Thymus (tissue), 11 donors: ENCODE data around the gene ZNF512B. TPM values are rescaled to one million over a fixed set of nuclear protein-coding genes. Genes with fewer than 3 reads are reported as not detected.

ENCODE experiments used
- DNase-seq, 9 donors: peaks; one replicate each; pipeline ENCODE4 v3.0.0-alpha.2; 2013; ENCODE audit warnings: low spot score in 9 of 9, low read depth in 6 of 9, missing footprints in 1 of 9
- H3K27ac ChIP-seq, 2 donors: one replicate each; pipeline ENCODE4 v1.5.1; 2013; ENCODE audit warnings: control low read depth in 1 of 2, low read depth in 1 of 2, low read length in 1 of 2, mild to moderate bottlenecking in 1 of 2, moderate library complexity in 1 of 2
- H3K27me3 ChIP-seq, 2 donors: one replicate each; pipeline ENCODE4 v1.5.1; 2013; ENCODE audit warnings: low read length in 1 of 2; ENCODE audit not compliant: control insufficient read depth in 2 of 2, insufficient read depth in 1 of 2
- H3K36me3 ChIP-seq, 2 donors: one replicate each; pipeline ENCODE4 v1.5.1; 2013; ENCODE audit warnings: low read length in 1 of 2, mild to moderate bottlenecking in 1 of 2, moderate library complexity in 1 of 2; ENCODE audit not compliant: control insufficient read depth in 2 of 2, insufficient read depth in 2 of 2
- H3K4me1 ChIP-seq, 2 donors: one replicate each; pipeline ENCODE4 v1.5.1; 2013; ENCODE audit warnings: low read length in 2 of 2; ENCODE audit not compliant: control insufficient read depth in 2 of 2, insufficient read depth in 2 of 2
- H3K4me3 ChIP-seq, 2 donors: one replicate each; pipeline ENCODE4 v1.5.1; 2013; ENCODE audit warnings: low read length in 2 of 2, control low read depth in 1 of 2, mild to moderate bottlenecking in 1 of 2
- H3K9me3 ChIP-seq, 2 donors: one replicate each; pipeline ENCODE4 v1.5.1; 2013; ENCODE audit warnings: low read length in 1 of 2, mild to moderate bottlenecking in 1 of 2; ENCODE audit not compliant: control insufficient read depth in 2 of 2, insufficient read depth in 1 of 2
- WGBS: extraction: QIAGEN DNeasy Blood & Tissue Kit; methylation state at CpG from one replicate; pipeline ENCODE4 v1.1.7; 2013; 5-methylcytosine and 5-hydroxymethylcytosine counted together
- polyA plus RNA-seq: library from polyadenylated mRNA; stranded (reverse); fragments of 200-250 nt; gene quantifications from one replicate; pipeline ENCODE4 v1.2.3, GENCODE V29; 2013
- total RNA-seq: library from RNA; stranded (reverse); fragments of 120-200 nt; gene quantifications from one replicate; pipeline ENCODE4 v1.2.4, GENCODE V29; 2013
- donor health status: healthy.

The ZNF512B gene
- total and polyA plus RNA-seq, 2 donors = 10.0 to 13.4 TPM

DNA sequence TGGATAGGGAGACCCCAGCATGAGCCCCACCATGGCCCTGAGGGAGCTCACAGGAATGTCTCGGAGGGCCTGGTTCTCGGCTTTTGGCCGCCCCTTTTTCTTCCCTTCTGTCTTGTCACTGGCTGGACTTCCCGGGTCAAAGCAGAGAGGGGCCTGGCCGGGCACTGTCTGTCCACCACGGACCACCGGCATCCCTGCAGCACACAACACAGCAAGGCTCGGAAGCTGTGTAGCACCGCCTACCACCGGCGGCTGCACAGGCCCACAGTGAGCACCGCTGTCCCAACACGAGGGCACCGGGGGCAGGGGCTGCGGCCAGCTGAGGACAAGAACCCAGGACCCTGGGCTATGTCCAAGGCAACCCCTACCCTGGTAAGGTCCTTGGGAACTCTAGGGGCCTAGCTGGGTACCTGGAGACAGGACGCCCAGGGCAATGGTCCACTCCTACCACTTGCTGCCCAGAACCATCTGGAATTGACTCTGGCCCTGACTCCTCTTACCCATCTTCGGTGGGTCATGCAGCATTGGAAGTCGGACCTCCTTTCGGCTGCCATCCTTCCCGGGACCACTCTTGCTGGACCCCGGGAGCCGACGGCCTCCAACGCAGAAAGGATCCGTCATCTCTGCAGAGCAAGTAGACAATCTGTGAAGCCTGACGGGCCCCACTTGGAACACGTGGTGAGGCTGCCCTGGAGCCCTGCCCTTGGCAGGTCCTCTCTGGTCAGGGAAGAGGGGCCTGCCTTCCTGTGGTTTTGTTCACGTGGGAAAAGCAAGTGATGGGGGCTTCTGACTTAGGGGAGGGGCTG, 2.2 kb downstream of the ZNF512B start:
- WGBS = 94% methylated on average over 28 of the region's 28 CpGs
- H3K27ac ChIP-seq = no peak overlapping the region
- H3K9me3 ChIP-seq = peaks cover 0 to 2% of the 10 kb centered on the region in 2 donors
- DNase-seq = no peak
- H3K27me3 ChIP-seq = peaks cover 2 to 5% of the 10 kb centered on the region in 2 donors
- peaks cover 14 to 24% of the 10 kb centered on the region in 2 donors for H3K4me1 ChIP-seq
- peaks cover 30 to 34% of the 10 kb centered on the region in 2 donors for H3K36me3 ChIP-seq
- no peak overlapping the region for H3K4me3 ChIP-seq

DNA sequence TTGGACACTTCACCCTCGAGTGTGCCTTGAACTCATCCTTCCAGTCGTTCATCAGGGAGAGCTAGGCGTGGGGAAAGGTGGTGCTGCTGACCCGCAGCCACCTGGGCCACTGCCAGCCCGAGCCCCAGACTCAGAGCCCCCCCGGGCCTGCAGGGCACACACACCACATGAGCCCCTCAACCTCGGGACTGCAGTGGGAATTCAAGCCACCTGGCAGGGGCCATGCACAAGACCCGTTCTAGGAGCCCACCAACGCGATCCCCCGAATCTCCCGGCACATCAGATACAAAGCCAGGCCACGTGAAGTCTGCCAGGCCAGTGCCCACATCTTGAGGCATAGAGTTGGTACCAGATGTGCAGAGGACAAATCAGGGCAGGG, 2.8 kb downstream of the ZNF512B start:
- Histone ChIP-seq H3K36me3 (peaks cover 36 to 39% of the 10 kb centered on the region in 2 donors), H3K27me3 (peaks cover 2 to 5% of the 10 kb centered on the region in 2 donors), H3K4me1 (peaks cover 14 to 18% of the 10 kb centered on the region in 2 donors), H3K4me3 (no peak overlapping the region), H3K27ac (no peak overlapping the region), H3K9me3 (peaks cover 0 to 2% of the 10 kb centered on the region in 2 donors)
- no peak for DNase-seq
- 96% methylated on average over 13 of the region's 13 CpGs for WGBS

DNA sequence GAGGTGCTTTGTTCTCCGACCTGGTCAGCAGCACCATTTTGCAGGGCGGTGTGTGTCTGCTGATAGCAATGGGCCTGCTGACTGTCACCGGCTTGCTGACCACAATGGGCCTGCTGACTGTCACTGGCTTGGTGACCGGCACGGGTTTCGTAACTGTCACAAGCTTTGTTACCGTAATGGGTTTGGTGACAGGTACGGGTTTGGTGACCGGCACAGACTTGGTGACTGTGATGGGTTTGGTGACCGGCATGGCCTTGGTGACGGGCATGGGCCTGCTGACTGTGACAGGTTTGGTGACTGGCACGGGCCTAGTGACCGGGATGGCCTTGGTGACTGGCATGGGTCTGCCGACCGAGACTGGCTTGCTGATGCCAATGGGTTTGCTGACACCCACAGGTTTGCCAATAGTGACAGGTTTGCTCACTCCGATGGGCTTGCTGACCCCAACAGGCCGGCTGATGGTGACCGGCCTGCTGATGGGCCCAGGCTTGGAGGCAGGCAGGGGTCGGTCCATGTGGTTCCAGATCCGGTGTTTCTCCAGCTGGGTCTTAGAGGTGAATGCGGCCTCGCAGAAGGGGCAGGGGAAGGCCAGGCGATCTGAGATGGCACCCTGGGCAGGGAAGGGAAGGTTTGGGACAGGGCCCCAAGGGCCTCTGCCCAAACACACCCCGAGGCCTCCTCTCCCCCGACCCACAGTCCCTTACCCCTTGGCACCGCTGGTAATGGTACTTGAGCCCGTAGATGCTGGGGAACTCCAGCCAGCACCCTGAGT, 3.4 kb downstream of the ZNF512B start:
- Histone ChIP-seq H3K9me3 (peaks cover 0 to 2% of the 10 kb centered on the region in 2 donors), H3K27ac (no peak overlapping the region), H3K4me1 (peaks cover 14 to 17% of the 10 kb centered on the region in 2 donors), H3K4me3 (no peak overlapping the region), H3K27me3 (peaks cover 2 to 5% of the 10 kb centered on the region in 2 donors), H3K36me3 (peaks cover 42 to 45% of the 10 kb centered on the region in 2 donors)
- DNase-seq = no peak
- 98% methylated on average over 27 of the region's 27 CpGs for WGBS

DNA sequence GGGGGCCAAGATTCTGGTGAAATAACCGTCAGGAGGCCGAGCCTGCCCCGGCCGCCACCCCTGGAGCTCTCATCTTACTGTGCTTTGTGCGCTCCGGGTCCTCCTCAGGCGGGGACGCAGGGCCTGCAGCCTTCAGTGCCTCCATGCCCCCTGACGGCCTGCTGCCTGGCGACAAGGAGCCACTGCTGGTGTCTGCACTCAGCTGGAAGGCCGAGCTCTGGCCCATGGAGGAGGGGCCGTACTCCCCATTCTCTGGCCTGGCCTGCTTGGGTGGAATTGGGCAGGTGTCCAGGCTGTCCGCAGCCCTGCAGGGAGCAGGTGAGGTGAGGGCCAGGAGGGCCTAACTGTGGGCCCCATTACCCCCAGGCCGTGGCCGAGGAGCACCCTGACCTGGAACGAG, 5.3 kb downstream of the ZNF512B start:
- no peak overlapping the region for H3K4me3 ChIP-seq
- WGBS = 97% methylated on average over 16 of the region's 16 CpGs

DNA sequence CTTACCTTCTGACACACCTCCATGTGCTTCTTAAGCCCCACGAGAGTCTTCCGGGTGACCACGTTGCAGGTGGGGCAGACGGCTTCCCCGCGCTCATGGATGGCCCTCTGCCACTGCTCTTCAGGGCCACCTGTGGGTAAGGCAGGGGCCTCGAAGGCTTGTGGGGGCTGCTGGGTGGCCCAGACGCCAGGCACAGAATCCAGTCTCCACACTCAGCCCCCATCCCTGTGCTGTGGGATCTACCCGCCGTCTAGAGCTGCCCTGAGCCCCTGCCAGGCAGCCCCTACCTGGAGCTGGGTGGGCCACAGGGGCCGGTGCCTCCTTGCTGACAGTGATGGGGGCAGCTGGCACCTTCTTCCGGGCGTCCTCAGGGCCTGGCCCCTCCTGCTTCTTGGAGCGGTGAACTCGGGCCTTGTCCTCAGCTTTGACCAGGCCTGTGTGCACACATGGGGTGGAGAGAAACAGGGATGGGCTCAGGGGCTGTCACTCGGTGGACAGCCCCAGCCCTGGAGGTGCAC, 5.9 kb downstream of the ZNF512B start:
- DNase-seq = no peak
- Histone ChIP-seq H3K9me3 (peaks cover 0 to 2% of the 10 kb centered on the region in 2 donors), H3K27me3 (no peaks in the 10 kb centered on the region), H3K4me3 (no peak overlapping the region), H3K4me1 (peaks cover 5 to 8% of the 10 kb centered on the region in 2 donors), H3K27ac (no peak overlapping the region), H3K36me3 (peaks cover 62 to 63% of the 10 kb centered on the region in 2 donors)
- whole genome bisulfite sequencing = 96% methylated on average over 16 of the region's 16 CpGs

More for the DNA sequence above, 5.3 kb downstream of the ZNF512B start:
- DNase-seq = no peak
- peaks cover 0 to 2% of the 10 kb centered on the region in 2 donors for H3K9me3 ChIP-seq
- peaks cover 56 to 57% of the 10 kb centered on the region in 2 donors for H3K36me3 ChIP-seq
- no peaks in the 10 kb centered on the region for H3K27me3 ChIP-seq
- H3K4me1 ChIP-seq = peaks cover 9 to 11% of the 10 kb centered on the region in 2 donors
- H3K27ac ChIP-seq = no peak overlapping the region

DNA sequence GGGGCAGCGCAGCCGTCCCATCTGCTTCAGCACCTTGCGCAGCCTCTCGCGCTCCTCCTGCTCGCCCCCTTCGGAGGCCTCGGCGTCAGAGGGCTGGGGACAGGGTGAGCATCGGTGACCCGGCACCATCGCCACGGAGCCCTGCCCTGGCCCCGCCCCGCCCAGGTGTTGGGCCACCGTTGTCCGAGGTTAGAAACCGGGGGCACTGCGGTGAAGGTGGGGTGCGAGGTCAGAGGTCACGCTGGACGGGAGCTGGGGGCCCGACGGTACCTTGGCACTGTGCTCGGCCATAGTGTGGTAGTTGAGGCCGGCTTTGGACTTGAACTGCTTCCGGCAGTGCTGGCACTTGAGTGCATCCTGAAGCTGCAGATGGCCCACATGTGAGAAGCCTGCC, 6.4 kb downstream of the ZNF512B start:
- DNase-seq = no peak
- 93% methylated on average over 27 of the region's 27 CpGs for WGBS
- Histone ChIP-seq H3K9me3 (peaks cover 0 to 2% of the 10 kb centered on the region in 2 donors), H3K27ac (no peak overlapping the region), H3K4me3 (no peak overlapping the region), H3K36me3 (peaks cover 63 to 64% of the 10 kb centered on the region in 2 donors), H3K4me1 (peaks cover under 1 to 3% of the 10 kb centered on the region in 2 donors), H3K27me3 (no peaks in the 10 kb centered on the region)

DNA sequence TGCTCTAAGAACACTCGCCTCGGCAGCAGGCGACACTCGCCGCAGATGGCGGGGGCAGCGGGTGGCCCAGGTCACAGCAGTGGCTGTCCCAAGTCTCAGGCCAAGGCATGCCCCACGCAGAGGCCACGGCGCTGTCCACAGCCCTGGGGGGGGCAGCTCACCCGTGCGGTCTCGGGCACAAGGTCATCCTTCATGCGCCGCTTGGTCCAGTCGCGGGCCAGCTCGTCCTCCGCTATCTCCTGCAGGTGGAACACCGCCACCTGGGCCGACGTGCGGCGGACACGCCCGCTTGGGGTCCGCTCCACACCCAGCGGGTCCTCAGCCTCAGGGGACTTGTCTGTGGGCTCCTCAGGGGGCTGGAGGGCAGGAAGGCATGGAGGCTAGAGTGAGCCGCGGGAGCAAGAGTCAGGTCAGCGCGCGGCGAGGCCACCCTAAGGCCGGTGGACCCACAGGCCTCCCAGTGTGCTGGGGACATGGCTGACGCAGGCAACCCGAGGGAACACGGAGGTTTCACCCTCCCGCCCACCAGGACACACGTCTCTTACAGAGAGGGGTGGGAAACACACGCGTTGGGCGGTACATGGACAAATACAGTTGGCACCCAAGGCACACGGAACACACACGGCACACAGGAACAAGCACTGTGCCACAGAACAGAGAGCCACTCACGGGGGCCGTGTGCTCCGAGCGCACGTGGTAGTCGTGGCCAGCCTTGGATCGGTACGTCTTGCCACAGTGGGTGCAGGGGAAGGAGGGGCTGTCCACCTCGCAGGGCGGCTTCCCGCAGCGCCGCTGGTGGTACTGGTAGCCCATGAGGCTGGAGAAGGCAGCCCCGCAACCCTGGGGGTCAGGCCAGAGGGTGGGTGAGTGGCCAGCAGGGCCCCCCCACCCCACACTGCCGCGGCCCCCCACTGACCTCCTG, 7.0 kb downstream of the ZNF512B start:
- Histone ChIP-seq H3K36me3 (peaks cover 59 to 64% of the 10 kb centered on the region in 2 donors), H3K9me3 (peaks cover 0 to 2% of the 10 kb centered on the region in 2 donors), H3K4me3 (no peak overlapping the region), H3K27me3 (no peaks in the 10 kb centered on the region), H3K27ac (no peak overlapping the region), H3K4me1 (no peaks in the 10 kb centered on the region)
- 98% methylated on average over 61 of the region's 61 CpGs for WGBS
- DNase-seq = no peak

DNA sequence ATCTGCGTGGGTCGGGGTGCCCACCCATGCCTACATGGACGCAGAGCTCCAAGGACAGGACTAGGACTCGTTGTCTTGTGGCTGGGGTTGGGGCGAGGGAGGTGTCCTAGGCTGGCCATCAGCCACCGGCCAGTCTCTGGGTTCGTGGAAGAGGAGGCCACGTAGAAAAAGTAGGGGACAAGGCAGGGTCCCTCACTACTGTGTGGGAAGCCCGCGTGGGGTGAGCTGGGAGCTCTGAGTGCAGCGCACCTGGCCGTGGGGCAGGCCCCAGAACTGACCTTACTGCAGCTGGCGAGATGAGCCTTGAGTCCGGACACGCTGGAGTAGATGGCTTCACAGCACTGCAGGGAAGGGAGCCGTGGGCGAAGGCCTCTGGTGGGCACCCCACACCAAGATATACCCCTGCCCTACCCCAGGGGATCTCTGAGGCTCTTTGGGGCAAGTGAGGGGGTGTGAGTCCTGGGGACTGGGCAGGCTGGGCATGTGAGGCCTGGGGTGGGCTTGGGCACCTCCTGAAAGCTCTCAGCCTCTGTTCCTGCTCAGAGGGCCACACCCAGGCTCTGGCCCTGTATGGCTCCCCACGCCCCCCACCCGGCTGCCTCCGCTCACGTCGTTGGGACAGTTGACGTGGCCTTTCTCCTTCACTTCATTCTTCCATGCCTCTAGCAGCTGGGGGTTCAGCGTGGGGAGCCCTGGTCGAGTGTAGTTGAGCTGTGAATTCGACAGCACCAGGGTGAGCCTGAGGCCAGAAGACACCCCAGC, 7.9 kb downstream of the ZNF512B start:
- H3K27me3 ChIP-seq = no peaks in the 10 kb centered on the region
- WGBS = 98% methylated on average over 26 of the region's 26 CpGs
- DNase-seq = no peak
- no peak overlapping the region for H3K27ac ChIP-seq
- H3K4me3 ChIP-seq = no peak overlapping the region
- H3K36me3 ChIP-seq = peaks cover 52 to 62% of the 10 kb centered on the region in 2 donors
- peaks cover 3 to 7% of the 10 kb centered on the region in 2 donors for H3K4me1 ChIP-seq
- no peaks in the 10 kb centered on the region for H3K9me3 ChIP-seq
